MM.1S (cell line): ENCODE data around the gene AVPR1A.

ENCODE experiments used
- DNase-seq: peaks from one replicate; pipeline ENCODE4 v3.0.0-alpha.2; 2015
- H2AFZ ChIP-seq: fragments of 300-600 bp; sonication (generic); 2 replicates; pipeline ENCODE4 v1.6.0; 2016; ENCODE audit warnings: antibody characterized with exemption, low read length
- H3F3A ChIP-seq: fragments of 300-600 bp; sonication (generic); 2 replicates; pipeline ENCODE4 v1.6.1; 2016; ENCODE audit warnings: mild to moderate bottlenecking, antibody characterized with exemption, low read length, moderate library complexity, mixed read lengths; ENCODE audit not compliant: insufficient read depth
- H3K27ac ChIP-seq: fragments of 300-600 bp; sonication (generic); 2 replicates; pipeline ENCODE4 v1.5.1; 2016; ENCODE audit warnings: mild to moderate bottlenecking, low read length
- H3K27me3 ChIP-seq: fragments of 300-600 bp; sonication (generic); replicated peaks from 2 replicates; pipeline ENCODE4 v1.6.0; 2016; ENCODE audit warnings: low read length; ENCODE audit not compliant: insufficient read depth
- H3K36me3 ChIP-seq: fragments of 300-600 bp; sonication (generic); replicated peaks from 2 replicates; pipeline ENCODE4 v1.6.1; 2016; ENCODE audit warnings: mild to moderate bottlenecking, low read length, mixed read lengths; ENCODE audit not compliant: insufficient read depth
- H3K4me1 ChIP-seq: fragments of 300-600 bp; sonication (generic); 2 replicates; pipeline ENCODE4 v1.6.1; 2016; ENCODE audit warnings: low read length, mixed read lengths
- H3K4me2 ChIP-seq: fragments of 300-600 bp; sonication (generic); 2 replicates; pipeline ENCODE4 v1.6.0; 2016; ENCODE audit warnings: low read depth, low read length
- H3K4me3 ChIP-seq: fragments of 300-600 bp; sonication (generic); 2 replicates; pipeline ENCODE4 v1.5.1; 2016; ENCODE audit warnings: low read length, mixed read lengths
- H3K79me2 ChIP-seq: fragments of 300-600 bp; sonication (generic); 2 replicates; pipeline ENCODE4 v1.6.1; 2016; ENCODE audit warnings: mixed run types, low read length, mixed read lengths
- H3K9ac ChIP-seq: fragments of 300-600 bp; sonication (generic); 2 replicates; pipeline ENCODE4 v1.6.1; 2016; ENCODE audit warnings: low read length, mixed read lengths
- H3K9me2 ChIP-seq: fragments of 300-600 bp; sonication (generic); replicated peaks from 2 replicates; pipeline ENCODE4 v1.6.1; 2016; ENCODE audit warnings: mild to moderate bottlenecking, low read length, mixed read lengths; ENCODE audit not compliant: insufficient read depth
- H3K9me3 ChIP-seq: fragments of 300-600 bp; sonication (generic); replicated peaks from 2 replicates; pipeline ENCODE4 v1.6.1; 2016; ENCODE audit warnings: mild to moderate bottlenecking, low read length, mixed read lengths; ENCODE audit not compliant: insufficient read depth
- H4K20me1 ChIP-seq: fragments of 300-600 bp; sonication (generic); 2 replicates; pipeline ENCODE4 v1.6.1; 2016; ENCODE audit warnings: mild to moderate bottlenecking, low read length, moderate library complexity, mixed read lengths; ENCODE audit not compliant: insufficient read depth
- CTCF ChIP-seq: fragments of 300-600 bp; sonication (generic); IDR thresholded peaks from 2 replicates; pipeline ENCODE4 v1.5.1; 2016; ENCODE audit warnings: antibody characterized with exemption, low read length, mixed read lengths
- EZH2 ChIP-seq: fragments of 300-600 bp; sonication (generic); optimal IDR thresholded peaks from 2 replicates; pipeline ENCODE3; 2017; ENCODE audit warnings: low read depth, mild to moderate bottlenecking, antibody characterized with exemption, low read length, mixed read lengths
- EZH2phosphoT487 ChIP-seq: fragments of 300-600 bp; sonication (generic); IDR thresholded peaks from 2 replicates; pipeline ENCODE4 v1.6.1; 2018; ENCODE audit warnings: antibody characterized with exemption, low read length

Gene AVPR1A

DNA sequence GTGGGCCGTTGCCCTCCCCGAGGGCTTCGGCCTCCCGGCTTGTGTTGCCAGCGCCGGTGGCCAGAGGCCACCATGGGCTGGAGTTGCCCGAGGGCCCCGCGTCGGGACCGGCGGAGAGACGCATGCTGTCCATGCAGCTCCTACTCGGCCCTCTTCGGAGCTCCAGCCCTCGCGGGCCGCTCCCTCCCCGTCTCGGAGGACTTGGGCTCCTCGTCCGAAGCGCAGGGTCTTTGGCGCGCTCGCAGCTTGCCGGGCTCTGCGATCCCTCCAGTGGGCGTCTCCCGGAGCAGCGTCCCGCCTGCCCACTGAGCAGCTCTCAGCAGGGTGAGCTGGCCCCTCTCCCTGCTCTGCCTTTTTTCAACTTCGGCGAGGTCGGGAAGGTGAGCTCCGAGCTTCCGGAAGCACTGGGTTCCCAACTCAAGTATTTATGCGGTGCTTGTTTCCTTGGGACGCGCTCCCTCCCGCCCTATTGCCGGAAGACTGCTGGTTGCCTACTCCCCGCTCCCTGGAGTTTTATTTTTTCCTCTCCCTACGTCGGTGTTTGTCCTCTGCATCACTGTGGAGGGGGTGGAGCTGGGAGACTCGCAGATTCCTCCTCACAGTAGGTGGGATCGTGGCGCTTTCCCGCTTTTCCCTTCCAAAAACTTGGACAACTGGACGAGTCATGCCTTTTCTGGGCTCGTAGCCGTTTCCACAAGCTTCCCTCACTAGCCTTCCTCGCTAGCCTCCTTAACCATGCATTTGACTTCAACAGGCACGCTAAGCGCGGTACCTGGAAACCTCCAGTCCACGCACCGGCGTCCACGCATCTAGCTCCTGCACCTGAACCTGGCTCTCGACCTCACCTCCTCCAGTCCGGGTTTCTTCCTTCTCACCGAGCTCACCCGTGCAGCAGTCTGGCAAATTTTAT, at the start of gene AVPR1A:
Gene AVPR1A (minus strand): TSS at position 489 of the 910 bp plus-strand sequence. CDS start 365 bp downstream, at position 124.
- Histone ChIP-seq H3K9me3 (no peaks in the 10 kb centered on the region), H3K4me3 (no peak within 1 kb of the TSS), H3F3A (no peaks in the 10 kb centered on the region), H3K9me2 (no peaks in the 10 kb centered on the region), H3K4me2 (no peak within 1 kb of the TSS), H3K36me3 (no peaks in the 10 kb centered on the region), H2AFZ (no peak within 1 kb of the TSS), H3K27ac (no peak within 1 kb of the TSS), H3K27me3 (no peaks in the 10 kb centered on the region), H3K4me1 (no peaks in the 10 kb centered on the region), H4K20me1 (no peaks in the 10 kb centered on the region), H3K79me2 (no peaks in the 10 kb centered on the region), H3K9ac (no peak within 1 kb of the TSS)
- TF ChIP-seq CTCF (no peak), EZH2 (no peak), EZH2phosphoT487 (no peak)
- DNase-seq: no peak

DNA sequence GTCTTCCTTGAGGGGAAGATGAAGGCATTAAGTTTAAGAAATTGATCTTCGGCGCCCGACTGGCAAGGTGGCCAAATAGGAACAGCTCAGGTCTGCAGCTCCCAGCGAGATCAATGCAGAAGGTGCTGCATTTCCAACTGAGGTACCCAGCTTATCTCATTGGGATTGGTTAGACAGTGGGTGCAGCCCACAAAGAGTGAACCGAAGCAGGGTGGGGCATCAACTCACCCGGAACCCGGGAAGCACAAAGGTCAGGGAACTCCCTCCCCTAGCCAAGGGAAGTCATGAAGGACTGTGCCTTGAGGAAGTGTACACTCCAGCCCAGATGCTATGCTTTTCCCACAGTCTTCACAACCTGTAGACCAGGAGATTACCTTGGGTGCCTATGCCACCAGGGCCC, 45.2 kb upstream of the AVPR1A start:
- no peak overlapping the region for H2AFZ ChIP-seq
- H3K9me2 ChIP-seq: no peaks in the 10 kb centered on the region
- H3K27ac ChIP-seq: no peak overlapping the region
- no peaks in the 10 kb centered on the region for H4K20me1 ChIP-seq
- H3K79me2 ChIP-seq: no peaks in the 10 kb centered on the region
- no peak overlapping the region for H3K4me2 ChIP-seq
- H3K9me3 ChIP-seq: no peaks in the 10 kb centered on the region
- no peak for DNase-seq
- H3K9ac ChIP-seq: no peak overlapping the region
- H3K27me3 ChIP-seq: no peaks in the 10 kb centered on the region
- H3K4me3 ChIP-seq: no peak overlapping the region
- H3K36me3 ChIP-seq: no peaks in the 10 kb centered on the region
- H3F3A ChIP-seq: no peaks in the 10 kb centered on the region
- no peak for TF ChIP-seq EZH2
- TF ChIP-seq CTCF: no peak
- no peak for TF ChIP-seq EZH2phosphoT487
- H3K4me1 ChIP-seq: no peaks in the 10 kb centered on the region

DNA sequence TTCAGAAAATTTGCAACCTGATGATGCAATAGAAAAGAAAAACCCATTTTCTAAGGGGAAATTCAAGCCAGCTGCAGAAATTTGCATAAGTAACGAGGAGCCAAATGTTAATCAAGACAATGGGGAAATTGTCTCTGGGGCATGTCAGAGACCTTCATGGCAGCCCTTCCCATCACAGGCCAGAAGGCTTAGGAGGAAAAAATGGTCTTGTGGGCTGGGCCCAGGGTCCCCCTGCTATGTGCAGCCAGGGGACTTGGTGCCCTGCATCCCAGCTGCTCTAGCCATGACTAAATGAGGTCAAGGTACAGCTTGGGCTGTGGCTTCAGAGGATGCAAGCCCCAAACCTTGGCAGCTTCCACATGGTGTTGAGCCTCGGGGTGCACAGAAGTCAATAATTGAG, 28.2 kb upstream of the AVPR1A start:
- Histone ChIP-seq H3K36me3 (no peaks in the 10 kb centered on the region), H3K4me1 (no peaks in the 10 kb centered on the region), H3K9ac (no peak overlapping the region), H3K27ac (no peak overlapping the region), H2AFZ (no peak overlapping the region), H3K79me2 (no peaks in the 10 kb centered on the region), H4K20me1 (no peaks in the 10 kb centered on the region), H3K9me2 (no peaks in the 10 kb centered on the region), H3K4me3 (no peak overlapping the region), H3K9me3 (no peaks in the 10 kb centered on the region), H3K27me3 (no peaks in the 10 kb centered on the region), H3F3A (no peaks in the 10 kb centered on the region), H3K4me2 (no peak overlapping the region)
- TF ChIP-seq EZH2: no peak
- TF ChIP-seq EZH2phosphoT487: no peak
- no peak for TF ChIP-seq CTCF
- DNase-seq: no peak
